CD4-positive, alpha-beta T cell (primary cell): ENCODE data around the gene C10orf62. TPM values are rescaled to one million over a fixed set of nuclear protein-coding genes. Genes with fewer than 3 reads are reported as not detected.

Source experiments
- ATAC-seq: fragments of 200-7000 bp; cut with Tn5 transposase; one replicate; pipeline ENCODE4 v1.10.0; 2022; ENCODE audit warnings: mild to moderate bottlenecking; ENCODE audit not compliant: poor library complexity
- CTCF ChIA-PET: fragments of 350-600 bp; sonication (Branson Sonifier 250); formaldehyde crosslinking; loops from one replicate; lab custom pipeline; 2021; ENCODE audit warnings: antibody characterized with exemption, inconsistent platforms; lab: Charles Lee
- POLR2A ChIA-PET: fragments of 350-600 bp; sonication (Branson Sonifier 250); formaldehyde crosslinking; loops from one replicate; lab custom pipeline; 2021; ENCODE audit warnings: antibody characterized with exemption, inconsistent platforms; lab: Charles Lee
- DNase-seq, 14 experiments: peaks; one replicate each; pipeline ENCODE4 v3.0.0-alpha.2; 2013 to 2020; ENCODE audit warnings: mixed read lengths in 2 of 14
- H3K27ac ChIP-seq, 2 donors: one replicate each; pipeline versions ENCODE4 v1.5.1 to v1.7.0; 2013; ENCODE audit warnings: low read length in 2 of 2, low read depth in 1 of 2, mild to moderate bottlenecking in 1 of 2
- H3K27me3 ChIP-seq, 2 experiments: 1 replicate in 1 of 2; 2 replicates in 1 of 2; pipeline versions ENCODE4 v1.6.1 to v1.7.0; 2013; ENCODE audit warnings: low read length in 2 of 2, control low read depth in 1 of 2, mild to moderate bottlenecking in 1 of 2, moderate library complexity in 1 of 2; ENCODE audit not compliant: insufficient read depth in 2 of 2, control insufficient read depth in 1 of 2
- H3K36me3 ChIP-seq: one replicate; pipeline ENCODE4 v1.6.1; 2013; ENCODE audit warnings: low read length, control low read depth; ENCODE audit not compliant: insufficient read depth
- H3K4me1 ChIP-seq: one replicate; pipeline ENCODE4 v1.6.1; 2013; ENCODE audit warnings: low read length, control low read depth; ENCODE audit not compliant: insufficient read depth
- H3K4me3 ChIP-seq: one replicate; pipeline ENCODE4 v1.5.1; 2013; ENCODE audit warnings: mild to moderate bottlenecking, low read length, moderate library complexity
- H3K9me3 ChIP-seq, 2 experiments: 1 replicate in 1 of 2; 2 replicates in 1 of 2; pipeline versions ENCODE4 v1.6.1 to v1.7.0; 2013; ENCODE audit warnings: low read length in 2 of 2, mild to moderate bottlenecking in 2 of 2, control low read depth in 1 of 2, moderate library complexity in 1 of 2; ENCODE audit not compliant: control insufficient read depth in 1 of 2, insufficient read depth in 1 of 2
- H3K27ac Mint-ChIP-seq: one replicate; pipeline ENCODE4 v1.8.0; 2020; ENCODE audit warnings: mixed read lengths
- H3K27me3 Mint-ChIP-seq: one replicate; pipeline ENCODE4 v1.8.0; 2021; ENCODE audit warnings: mixed read lengths
- H3K36me3 Mint-ChIP-seq: one replicate; pipeline ENCODE4 v1.8.0; 2021; ENCODE audit warnings: low read depth, mixed read lengths
- H3K4me1 Mint-ChIP-seq: one replicate; pipeline ENCODE4 v1.8.0; 2021; ENCODE audit warnings: low read depth, mixed read lengths
- H3K4me3 Mint-ChIP-seq: one replicate; pipeline ENCODE4 v1.8.0; 2020; ENCODE audit warnings: mild to moderate bottlenecking, mixed read lengths
- H3K9me3 Mint-ChIP-seq: one replicate; pipeline ENCODE4 v1.8.0; 2020; ENCODE audit warnings: mixed read lengths
- intact Hi-C, 2 experiments: fragments of 100-400 bp; cut with DNase I in 1 of 2; cut with micrococcal nuclease in 1 of 2; formaldehyde crosslinking; loops; one replicate each; pipeline versions ENCODE4 v1.15.1 to v1.9.0; 2023 to 2025; cut with DNase I, micrococcal nuclease
- total RNA-seq, 174 experiments: library from RNA in 2 of 174; stranded (reverse) in 2 of 174; gene quantifications; one replicate each; pipeline ENCODE4 v1.2.3 and lab custom pipeline; 2021 to 2026
- TF ChIP-seq, protein P1 (sequence below): fragments of 200-600 bp; IDR thresholded peaks from one replicate; pipeline ENCODE4 v1.8.0; 2022; ENCODE audit warnings: antibody characterized with exemption, mild to moderate bottlenecking

Gene C10orf62
- total RNA-seq, 2 experiments from 2014 or later: not detected

DNA sequence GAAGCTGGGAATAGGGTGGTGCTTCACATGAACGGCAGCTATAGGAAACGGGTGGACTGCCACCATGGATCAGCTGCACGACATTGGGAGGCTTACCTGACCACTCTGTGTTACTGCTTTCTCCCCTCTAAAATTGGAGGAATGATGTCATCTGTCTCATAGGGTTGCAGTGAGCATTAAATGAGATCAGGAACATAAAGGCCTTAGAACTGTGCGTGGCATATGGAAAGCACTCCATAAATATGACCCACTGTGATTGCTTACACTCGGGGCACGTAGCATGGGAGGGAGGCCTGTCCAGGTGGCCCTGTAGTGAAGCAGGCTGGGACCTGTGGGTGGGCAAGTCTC, 9.7 kb downstream of the C10orf62 start:
- TF ChIP-seq, protein P1, sequence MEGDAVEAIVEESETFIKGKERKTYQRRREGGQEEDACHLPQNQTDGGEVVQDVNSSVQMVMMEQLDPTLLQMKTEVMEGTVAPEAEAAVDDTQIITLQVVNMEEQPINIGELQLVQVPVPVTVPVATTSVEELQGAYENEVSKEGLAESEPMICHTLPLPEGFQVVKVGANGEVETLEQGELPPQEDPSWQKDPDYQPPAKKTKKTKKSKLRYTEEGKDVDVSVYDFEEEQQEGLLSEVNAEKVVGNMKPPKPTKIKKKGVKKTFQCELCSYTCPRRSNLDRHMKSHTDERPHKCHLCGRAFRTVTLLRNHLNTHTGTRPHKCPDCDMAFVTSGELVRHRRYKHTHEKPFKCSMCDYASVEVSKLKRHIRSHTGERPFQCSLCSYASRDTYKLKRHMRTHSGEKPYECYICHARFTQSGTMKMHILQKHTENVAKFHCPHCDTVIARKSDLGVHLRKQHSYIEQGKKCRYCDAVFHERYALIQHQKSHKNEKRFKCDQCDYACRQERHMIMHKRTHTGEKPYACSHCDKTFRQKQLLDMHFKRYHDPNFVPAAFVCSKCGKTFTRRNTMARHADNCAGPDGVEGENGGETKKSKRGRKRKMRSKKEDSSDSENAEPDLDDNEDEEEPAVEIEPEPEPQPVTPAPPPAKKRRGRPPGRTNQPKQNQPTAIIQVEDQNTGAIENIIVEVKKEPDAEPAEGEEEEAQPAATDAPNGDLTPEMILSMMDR: no peak
- Mint-ChIP-seq H3K36me3 (no peaks in the 10 kb centered on the region), H3K9me3 (no peaks in the 10 kb centered on the region), H3K4me1 (no peaks in the 10 kb centered on the region), H3K27me3 (no peaks in the 10 kb centered on the region), H3K27ac (no peak overlapping the region), H3K4me3 (no peak overlapping the region)
- no peaks in the 10 kb centered on the region for H3K36me3 ChIP-seq
- H3K4me1 ChIP-seq: no peaks in the 10 kb centered on the region
- no peaks in the 10 kb centered on the region for H3K27me3 ChIP-seq
- intact Hi-C loops: no loop called here
- ATAC-seq: no peak
- H3K9me3 ChIP-seq: no peaks in the 10 kb centered on the region
- H3K27ac ChIP-seq: no peak overlapping the region
- POLR2A ChIA-PET: no interaction called here
- no peak overlapping the region for H3K4me3 ChIP-seq
- CTCF ChIA-PET: no interaction called here
- DNase-seq: no peak

- Histone ChIP-seq H3K4me3 (no peak overlapping the region), H3K27me3 (no peaks in the 10 kb centered on the region), H3K9me3 (no peaks in the 10 kb centered on the region), H3K36me3 (no peaks in the 10 kb centered on the region), H3K27ac (no peak overlapping the region), H3K4me1 (no peaks in the 10 kb centered on the region)
- DNase-seq: no peak
- TF ChIP-seq, protein P1: no peak
- H3K9me3 Mint-ChIP-seq: no peaks in the 10 kb centered on the region
- H3K27ac Mint-ChIP-seq: no peak overlapping the region
- CTCF ChIA-PET: no interaction called here
- H3K36me3 Mint-ChIP-seq: no peaks in the 10 kb centered on the region
- ATAC-seq: no peak
- no peaks in the 10 kb centered on the region for H3K27me3 Mint-ChIP-seq
- H3K4me3 Mint-ChIP-seq: no peak overlapping the region
- POLR2A ChIA-PET: no interaction called here
- intact Hi-C loops: no loop called here
- H3K4me1 Mint-ChIP-seq: no peaks in the 10 kb centered on the region
Observed at GRCh38 chr10:97600616-97601015, 11.1 kb downstream of the C10orf62 start.

- H3K36me3 Mint-ChIP-seq: no peaks in the 10 kb centered on the region
- H3K27ac Mint-ChIP-seq: no peak overlapping the region
- TF ChIP-seq, protein P1: no peak
Observed at GRCh38 chr10:97601268-97602215, 12.0 kb downstream of the C10orf62 start.

More at GRCh38 chr10:97601268-97602215, 12.0 kb downstream of the C10orf62 start:
- DNase-seq (no peak), ATAC-seq (no peak)
- no peaks in the 10 kb centered on the region for H3K27me3 Mint-ChIP-seq
- H3K36me3 ChIP-seq: no peaks in the 10 kb centered on the region
- H3K4me3 ChIP-seq: no peak overlapping the region
- CTCF ChIA-PET: no interaction called here
- no peaks in the 10 kb centered on the region for H3K4me1 Mint-ChIP-seq
- H3K4me3 Mint-ChIP-seq: no peak overlapping the region
- POLR2A ChIA-PET: no interaction called here
- no peaks in the 10 kb centered on the region for H3K4me1 ChIP-seq
- no peaks in the 10 kb centered on the region for H3K9me3 Mint-ChIP-seq
- no peaks in the 10 kb centered on the region for H3K27me3 ChIP-seq
- intact Hi-C loops: no loop called here
- no peaks in the 10 kb centered on the region for H3K9me3 ChIP-seq
- no peak overlapping the region for H3K27ac ChIP-seq
